C4-2B (cell line): ENCODE results near the gene GNA15.

ENCODE experiments used
- CTCF ChIP-seq: fragments of 450-650 bp; conservative IDR thresholded peaks from 2 replicates; pipeline ENCODE4 v1.5.1; 2017; ENCODE audit warnings: mild to moderate bottlenecking
- ZFX ChIP-seq: fragments of 450-650 bp; IDR thresholded peaks from 2 replicates; pipeline ENCODE4 v1.6.1; 2017

- TF ChIP-seq CTCF = no peak
- TF ChIP-seq ZFX = no peak
Measured at GRCh38 chr19:3105641-3106508, 30.0 kb upstream of the GNA15 start.
